OCI-LY3 (cell line): ENCODE results near the gene HCRTR1.

Source experiments
- CTCF ChIP-seq: fragments of 200-600, 300-600 bp; sonication (generic); IDR thresholded peaks from 2 replicates; pipeline ENCODE4 v1.5.1; 2014; ENCODE audit warnings: antibody characterized with exemption, low read length, low read depth
- EZH2phosphoT487 ChIP-seq: fragments of 200-600 bp; shearing (Covaris generic); IDR thresholded peaks from 2 replicates; pipeline ENCODE4 v1.6.1; 2018; ENCODE audit warnings: antibody characterized with exemption, mixed run types, low read depth

DNA sequence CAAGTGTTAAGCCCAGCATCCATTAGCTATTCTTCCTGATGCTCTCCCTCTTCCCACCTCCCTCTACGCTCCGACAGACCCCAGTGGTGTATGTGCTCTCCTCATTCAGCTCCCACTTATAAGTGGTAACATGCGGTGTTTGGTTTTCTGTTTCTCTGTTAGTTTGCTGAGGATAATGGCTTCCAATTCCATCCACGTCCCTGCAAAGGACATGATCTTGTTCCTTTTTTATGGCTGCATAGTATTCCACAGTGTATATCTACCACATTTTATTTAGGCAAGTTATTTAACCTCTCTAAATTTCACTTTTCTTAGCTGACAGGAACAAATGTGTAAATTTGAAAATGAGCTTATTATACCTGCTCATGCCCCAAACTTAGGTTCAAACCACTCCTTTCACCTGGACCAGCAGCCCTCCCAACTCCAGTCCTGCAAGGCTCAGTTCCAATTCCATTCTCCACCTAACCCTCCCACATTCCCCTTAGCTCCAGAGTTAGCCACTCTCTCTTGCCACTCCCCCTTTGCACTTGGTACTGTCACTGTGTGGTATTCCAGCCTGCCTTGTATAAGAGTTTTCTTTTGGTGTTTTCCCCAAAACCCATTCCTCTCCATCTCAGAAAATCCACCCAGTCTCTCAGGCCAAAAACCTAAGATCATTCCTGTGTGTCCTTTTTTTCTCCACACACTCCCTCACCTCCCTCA is 28.9 kb downstream of the HCRTR1 start:
- TF ChIP-seq CTCF (no peak), EZH2phosphoT487 (no peak)
